ENCODE results near the gene RAB36. TPM values are rescaled to one million over a fixed set of nuclear protein-coding genes. Genes with fewer than 3 reads are reported as not detected.
A peak's percentile ranks its signal among the peaks of the same experiment; 100 is the strongest.

The RAB36 gene
- total RNA-seq, 3 donors from 2014 or later: 1.3 to 4.8 (median 2.9) TPM

DNA sequence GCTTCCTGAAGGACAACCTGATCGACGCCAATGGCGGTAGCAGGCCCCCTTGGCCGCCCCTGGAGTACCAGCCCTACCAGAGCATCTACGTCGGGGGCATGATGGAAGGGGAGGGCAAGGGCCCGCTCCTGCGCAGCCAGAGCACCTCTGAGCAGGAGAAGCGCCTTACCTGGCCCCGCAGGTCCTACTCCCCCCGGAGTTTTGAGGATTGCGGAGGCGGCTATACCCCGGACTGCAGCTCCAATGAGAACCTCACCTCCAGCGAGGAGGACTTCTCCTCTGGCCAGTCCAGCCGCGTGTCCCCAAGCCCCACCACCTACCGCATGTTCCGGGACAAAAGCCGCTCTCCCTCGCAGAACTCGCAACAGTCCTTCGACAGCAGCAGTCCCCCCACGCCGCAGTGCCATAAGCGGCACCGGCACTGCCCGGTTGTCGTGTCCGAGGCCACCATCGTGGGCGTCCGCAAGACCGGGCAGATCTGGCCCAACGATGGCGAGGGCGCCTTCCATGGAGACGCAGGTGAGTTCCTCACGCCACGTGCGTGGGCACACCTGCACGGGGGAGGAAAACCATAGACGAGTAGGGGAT, 36.5 kb downstream of the RAB36 start:
- H3K27ac ChIP-seq: peak overlapping the region; percentile 61 to 86

DNA sequence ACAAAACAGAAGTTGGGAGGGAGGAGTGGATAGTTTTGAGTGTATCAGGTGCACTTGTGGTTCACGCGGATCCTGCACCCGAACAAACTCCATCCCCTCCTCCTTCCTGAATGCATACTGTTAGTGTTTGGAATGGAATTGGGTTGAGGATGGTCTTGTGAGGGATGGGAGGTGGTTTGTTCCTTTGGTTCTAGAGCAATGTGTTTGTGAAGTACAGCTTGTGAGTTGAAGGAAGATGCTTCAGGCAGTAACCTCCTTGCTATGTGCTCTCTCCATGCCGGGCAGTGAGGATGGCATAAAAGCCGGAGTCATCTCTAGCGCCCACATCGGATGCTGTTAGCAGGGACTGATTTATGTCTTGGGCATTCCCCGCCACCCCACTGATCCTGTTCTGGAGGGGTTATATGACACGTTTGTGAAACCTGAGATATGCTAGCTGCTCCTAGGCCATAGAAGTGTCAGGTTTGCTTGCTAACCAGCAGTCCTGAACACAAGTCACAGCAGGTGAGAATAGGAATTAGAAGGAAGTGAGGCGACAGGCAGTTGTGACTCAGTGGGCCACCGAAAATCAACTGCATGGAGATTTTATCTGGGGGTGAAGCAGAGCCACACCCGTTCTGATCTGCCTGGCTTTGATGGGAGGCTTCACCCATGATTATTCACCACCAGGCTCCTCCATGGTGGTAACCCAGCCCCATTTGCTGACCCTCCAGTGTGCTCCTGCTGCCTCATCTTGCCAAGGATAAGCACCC, 37.2 kb downstream of the RAB36 start:
- Histone ChIP-seq H3K4me3 (peak overlapping the region; percentile 70 to 89 (median 71)), H3K4me1 (peaks cover 5 to 8% of the 10 kb centered on the region in 2 donors), H3K9me3 (no peaks in the 10 kb centered on the region), H3K36me3 (no peaks in the 10 kb centered on the region), H3K27me3 (no peaks in the 10 kb centered on the region), H3K27ac (peak overlapping the region; percentile 61 to 86)
- no peak for DNase-seq (ENCODE audit: low spot score in 2 of 2)
- TF ChIP-seq POLR2AphosphoS5 (IDR thresholded peaks at IDR 0.05) (no peak), POLR2A (IDR thresholded peaks at IDR 0.05) (no peak)
- intact Hi-C loops (cut with DNase I; ENCODE audit: low total_unique reads): no loop called here

More for the DNA sequence above, 36.5 kb downstream of the RAB36 start:
- Histone ChIP-seq H3K27me3 (no peaks in the 10 kb centered on the region), H3K4me1 (peaks cover 5 to 8% of the 10 kb centered on the region in 2 donors), H3K36me3 (no peaks in the 10 kb centered on the region), H3K4me3 (peak overlapping the region; percentile 70 to 89 (median 71)), H3K9me3 (no peaks in the 10 kb centered on the region)
- no peak for DNase-seq (ENCODE audit: low spot score in 2 of 2)
- intact Hi-C loops (cut with DNase I; ENCODE audit: low total_unique reads): no loop called here
- TF ChIP-seq, protein P1, sequence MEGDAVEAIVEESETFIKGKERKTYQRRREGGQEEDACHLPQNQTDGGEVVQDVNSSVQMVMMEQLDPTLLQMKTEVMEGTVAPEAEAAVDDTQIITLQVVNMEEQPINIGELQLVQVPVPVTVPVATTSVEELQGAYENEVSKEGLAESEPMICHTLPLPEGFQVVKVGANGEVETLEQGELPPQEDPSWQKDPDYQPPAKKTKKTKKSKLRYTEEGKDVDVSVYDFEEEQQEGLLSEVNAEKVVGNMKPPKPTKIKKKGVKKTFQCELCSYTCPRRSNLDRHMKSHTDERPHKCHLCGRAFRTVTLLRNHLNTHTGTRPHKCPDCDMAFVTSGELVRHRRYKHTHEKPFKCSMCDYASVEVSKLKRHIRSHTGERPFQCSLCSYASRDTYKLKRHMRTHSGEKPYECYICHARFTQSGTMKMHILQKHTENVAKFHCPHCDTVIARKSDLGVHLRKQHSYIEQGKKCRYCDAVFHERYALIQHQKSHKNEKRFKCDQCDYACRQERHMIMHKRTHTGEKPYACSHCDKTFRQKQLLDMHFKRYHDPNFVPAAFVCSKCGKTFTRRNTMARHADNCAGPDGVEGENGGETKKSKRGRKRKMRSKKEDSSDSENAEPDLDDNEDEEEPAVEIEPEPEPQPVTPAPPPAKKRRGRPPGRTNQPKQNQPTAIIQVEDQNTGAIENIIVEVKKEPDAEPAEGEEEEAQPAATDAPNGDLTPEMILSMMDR (IDR thresholded peaks at IDR 0.05): no peak
- TF ChIP-seq POLR2A (IDR thresholded peaks at IDR 0.05): no peak
- no peak for TF ChIP-seq POLR2AphosphoS5 (IDR thresholded peaks at IDR 0.05)

DNA sequence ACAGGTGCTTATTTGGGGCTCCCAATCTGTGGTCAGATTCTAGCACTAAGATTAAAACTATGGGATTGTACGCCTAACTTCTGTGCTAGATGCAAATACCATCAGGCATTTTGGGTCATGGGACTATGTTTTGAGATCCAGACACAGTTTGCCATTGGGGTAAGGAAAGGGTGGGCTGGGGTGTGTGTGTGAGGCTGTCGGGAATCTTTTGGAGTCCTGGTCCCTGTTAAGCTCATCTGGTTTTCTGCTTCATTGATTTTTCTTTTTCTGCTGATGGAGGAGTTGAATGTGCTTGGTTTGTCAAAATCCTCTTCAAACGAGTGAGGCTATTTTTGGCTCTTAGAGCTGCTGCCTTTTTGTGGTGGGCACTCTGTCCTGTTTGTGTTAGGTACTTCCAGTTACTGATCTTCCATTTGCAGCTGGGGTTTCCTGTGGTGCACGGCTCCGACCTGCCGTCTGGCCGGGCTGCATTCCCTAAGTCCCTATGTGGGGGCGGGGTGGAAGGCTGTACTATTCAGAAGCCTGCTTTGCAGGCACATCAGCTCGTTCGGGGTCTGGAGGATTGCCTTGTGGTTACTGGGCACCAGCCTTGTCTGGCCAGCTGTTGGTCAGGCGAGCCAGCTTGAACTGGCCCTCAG, 37.9 kb downstream of the RAB36 start:
- DNase-seq (ENCODE audit: low spot score in 2 of 2): peak in 1 of 2 donors; percentile 70
- no peaks in the 10 kb centered on the region for H3K36me3 ChIP-seq
- peak overlapping the region; percentile 70 to 89 (median 71) for H3K4me3 ChIP-seq
- intact Hi-C loops (cut with DNase I; ENCODE audit: low total_unique reads): no loop called here
- H3K4me1 ChIP-seq: peaks cover 5 to 8% of the 10 kb centered on the region in 2 donors
- H3K9me3 ChIP-seq: no peaks in the 10 kb centered on the region
- H3K27ac ChIP-seq: peak overlapping the region; percentile 27 to 61
- no peaks in the 10 kb centered on the region for H3K27me3 ChIP-seq
- TF ChIP-seq, protein P1 (IDR thresholded peaks at IDR 0.05): no peak
- TF ChIP-seq POLR2AphosphoS5 (IDR thresholded peaks at IDR 0.05) (no peak), POLR2A (IDR thresholded peaks at IDR 0.05) (no peak)

DNA sequence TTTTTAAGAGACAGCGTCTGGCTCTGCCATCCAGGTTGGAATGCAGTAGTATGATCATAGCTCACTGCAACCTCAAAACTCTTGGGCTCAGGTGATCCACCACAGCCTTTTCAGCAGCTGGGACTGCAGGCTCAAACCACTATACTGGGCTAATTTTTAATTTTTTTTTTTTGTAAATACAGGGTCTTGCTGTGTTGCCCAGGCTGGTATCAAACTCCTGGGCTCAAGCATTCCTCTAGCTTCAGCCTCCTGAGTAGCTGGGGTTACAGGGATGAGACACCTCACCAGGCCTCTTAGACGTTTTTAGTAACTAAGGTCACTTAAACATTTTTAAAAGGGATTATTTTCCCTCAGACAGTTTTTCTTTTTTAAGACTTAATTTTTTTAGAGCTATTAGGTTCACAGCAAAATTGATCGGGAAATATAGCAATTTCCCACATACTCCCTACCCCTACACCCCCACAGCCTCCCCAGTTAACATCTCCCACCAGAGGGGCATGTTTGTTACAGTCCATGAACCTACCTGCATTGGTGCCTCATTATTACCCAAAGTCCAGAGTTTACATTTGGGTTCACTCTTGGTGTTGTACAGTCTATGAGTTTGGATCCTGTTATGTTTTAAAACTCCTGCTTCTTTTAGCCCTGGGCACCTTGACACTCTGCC, 39.0 kb downstream of the RAB36 start:
- intact Hi-C loops (cut with DNase I; ENCODE audit: low total_unique reads): no loop called here
- H3K36me3 ChIP-seq: no peaks in the 10 kb centered on the region
- no peaks in the 10 kb centered on the region for H3K27me3 ChIP-seq
- TF ChIP-seq POLR2A (IDR thresholded peaks at IDR 0.05) (no peak), POLR2AphosphoS5 (IDR thresholded peaks at IDR 0.05) (no peak)
- TF ChIP-seq, protein P1 (IDR thresholded peaks at IDR 0.05): no peak
- DNase-seq (ENCODE audit: low spot score in 2 of 2): no peak
- H3K9me3 ChIP-seq: no peaks in the 10 kb centered on the region
- peak overlapping the region in 1 of 2 donors; percentile 27 for H3K27ac ChIP-seq
- peaks cover 5 to 8% of the 10 kb centered on the region in 2 donors for H3K4me1 ChIP-seq
- H3K4me3 ChIP-seq: peak overlapping the region; percentile 70 to 89 (median 71)

DNA sequence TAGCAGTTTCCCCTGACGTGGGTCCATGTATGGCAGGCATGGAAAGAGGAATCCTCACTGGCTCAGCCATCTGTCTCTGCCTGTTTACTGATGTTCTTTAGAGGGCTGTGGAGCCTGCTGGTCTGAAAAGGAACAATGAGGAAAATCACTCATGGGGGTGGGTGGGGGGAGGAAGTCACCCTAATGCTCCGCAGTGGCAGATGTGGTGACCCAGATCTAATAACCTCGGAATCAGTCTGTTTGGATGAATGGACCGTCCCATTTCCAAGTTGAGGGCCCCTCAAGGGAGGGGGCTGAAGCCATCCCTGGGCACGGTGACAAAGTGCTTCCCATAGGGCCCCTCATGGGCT, 39.5 kb downstream of the RAB36 start:
- Histone ChIP-seq H3K27me3 (no peaks in the 10 kb centered on the region), H3K27ac (peak overlapping the region in 1 of 2 donors; percentile 7), H3K4me3 (peak overlapping the region in 1 of 3 donors; percentile 1), H3K36me3 (no peaks in the 10 kb centered on the region), H3K9me3 (no peaks in the 10 kb centered on the region), H3K4me1 (peaks cover under 1 to 8% of the 10 kb centered on the region in 2 donors)
- TF ChIP-seq POLR2AphosphoS5 (IDR thresholded peaks at IDR 0.05): no peak
- no peak for TF ChIP-seq POLR2A (IDR thresholded peaks at IDR 0.05)
- intact Hi-C loops (cut with DNase I; ENCODE audit: low total_unique reads): no loop called here
- DNase-seq (ENCODE audit: low spot score in 2 of 2): no peak
